Colon (tissue), 2 donors: ENCODE data around the gene UBE2F.
"Not testable (repeated sequence)": the region's sequence is repeated elsewhere in the genome, so short reads cannot be mapped to it uniquely, and the experiment has no call there.

Experiments
- FAIRE-seq: peaks from 2 replicates; lab custom pipeline; 2012; peaks lifted over from hg19 to GRCh38; lab: Jason Lieb, UNC
- donor health status: control.
- donor health status: control.

The UBE2F gene

DNA sequence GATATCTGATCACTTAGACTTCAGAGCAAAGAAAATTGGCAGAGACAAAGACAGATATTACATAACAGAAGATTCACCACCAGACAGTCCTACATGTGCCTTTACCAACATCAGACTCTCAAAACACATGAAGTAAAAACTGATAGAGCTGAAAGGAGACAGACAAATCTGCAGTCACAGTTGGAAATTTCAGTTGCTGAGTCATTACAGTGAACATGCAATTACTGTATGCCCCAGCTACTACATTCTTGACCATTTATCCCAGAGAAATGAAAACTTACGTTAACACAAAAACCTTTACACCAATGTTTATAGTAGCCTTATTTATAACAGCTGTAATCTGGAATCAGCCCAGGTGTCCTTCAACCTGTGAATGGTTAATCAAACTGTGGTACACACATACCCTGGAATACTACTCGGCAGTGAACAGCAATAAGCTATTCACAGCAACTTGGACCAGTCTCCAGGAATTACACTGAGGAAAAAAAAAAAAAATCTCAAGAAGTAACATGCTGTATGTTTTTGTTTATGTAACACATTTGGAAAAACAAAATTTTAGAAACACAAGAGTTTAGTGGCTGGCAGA, 86.5 kb downstream of the UBE2F start:
- FAIRE-seq, result no peak

DNA sequence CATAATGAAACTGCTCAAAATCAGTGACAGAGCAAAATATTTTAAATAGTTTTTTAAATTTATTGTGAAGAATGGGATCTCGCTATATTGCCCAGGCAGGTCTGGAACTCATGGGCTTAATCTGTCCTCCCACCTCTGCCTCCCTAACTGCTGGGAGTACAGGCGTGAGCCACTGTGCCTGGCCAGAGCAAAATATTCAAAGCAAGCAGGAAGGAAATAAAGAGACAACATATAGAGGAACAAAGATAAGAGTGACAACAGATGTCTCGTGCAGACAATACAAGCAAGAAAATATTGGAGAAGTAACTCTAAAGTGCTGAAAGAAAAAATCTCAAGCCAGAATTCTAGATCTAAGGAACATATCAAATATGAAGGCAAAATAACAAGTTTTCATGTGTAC, 89.0 kb downstream of the UBE2F start:
- no peak for FAIRE-seq

DNA sequence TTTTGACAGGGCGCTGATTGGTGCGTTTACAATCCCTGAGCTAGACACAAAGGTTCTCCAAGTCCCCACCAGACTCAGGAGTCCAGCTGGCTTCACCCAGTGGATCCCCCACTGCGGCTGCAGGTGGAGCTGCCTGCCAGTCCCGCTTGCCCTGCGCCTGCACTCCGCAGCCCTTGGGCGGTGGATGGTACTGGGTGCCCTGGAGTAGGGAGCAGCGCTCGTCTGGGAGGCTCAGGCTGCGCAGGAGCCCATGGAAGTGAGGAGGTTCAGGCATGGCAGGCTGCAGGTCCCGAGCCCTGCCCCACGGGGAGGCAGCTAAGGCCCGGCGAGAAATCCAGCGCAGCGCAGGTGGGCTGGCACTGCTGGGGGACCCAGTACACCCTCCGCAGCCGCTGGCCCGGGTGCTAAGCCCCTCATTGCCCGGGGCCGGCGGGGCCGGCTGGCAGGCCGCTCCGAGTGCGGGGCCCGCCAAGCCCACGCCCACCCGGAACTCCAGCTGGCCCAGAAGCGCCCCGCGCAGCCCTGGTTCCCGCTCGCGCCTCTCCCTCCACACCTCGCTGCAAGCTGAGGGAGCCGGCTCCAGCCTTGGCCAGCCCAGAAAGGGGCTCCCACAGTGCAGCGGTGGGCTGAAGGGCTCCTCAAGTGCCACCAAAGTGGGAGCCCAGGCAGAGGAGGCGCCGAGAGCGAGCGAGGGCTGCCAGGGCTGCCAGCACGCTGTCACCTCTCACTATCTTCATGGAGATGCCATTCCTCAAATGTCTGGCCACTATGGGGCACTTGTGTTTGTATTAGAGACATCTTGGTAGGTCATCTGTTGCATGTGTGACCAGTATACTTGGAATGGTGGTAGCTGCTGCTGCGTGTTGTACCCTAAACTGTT, 91.1 kb downstream of the UBE2F start:
- not testable (repeated sequence) for FAIRE-seq

DNA sequence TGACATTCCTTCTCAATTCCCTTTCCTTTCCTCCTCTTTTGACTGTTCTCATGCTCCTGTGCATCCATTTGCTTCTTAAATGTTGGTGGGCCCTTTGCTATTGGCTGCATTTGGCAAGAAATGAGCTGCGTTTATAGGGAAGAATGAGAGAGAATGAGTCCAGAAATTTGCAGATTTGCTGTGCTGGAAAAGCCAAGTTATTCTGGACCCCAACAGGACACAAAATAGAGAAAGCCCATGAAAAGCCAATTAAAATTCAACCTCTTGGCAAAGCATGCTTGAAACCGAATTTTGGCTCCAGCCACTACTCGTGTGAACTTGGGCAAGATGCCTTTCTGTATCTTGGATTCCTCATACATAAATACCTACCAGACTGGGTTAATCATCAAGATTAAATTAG, 92.7 kb downstream of the UBE2F start:
- no peak for FAIRE-seq

DNA sequence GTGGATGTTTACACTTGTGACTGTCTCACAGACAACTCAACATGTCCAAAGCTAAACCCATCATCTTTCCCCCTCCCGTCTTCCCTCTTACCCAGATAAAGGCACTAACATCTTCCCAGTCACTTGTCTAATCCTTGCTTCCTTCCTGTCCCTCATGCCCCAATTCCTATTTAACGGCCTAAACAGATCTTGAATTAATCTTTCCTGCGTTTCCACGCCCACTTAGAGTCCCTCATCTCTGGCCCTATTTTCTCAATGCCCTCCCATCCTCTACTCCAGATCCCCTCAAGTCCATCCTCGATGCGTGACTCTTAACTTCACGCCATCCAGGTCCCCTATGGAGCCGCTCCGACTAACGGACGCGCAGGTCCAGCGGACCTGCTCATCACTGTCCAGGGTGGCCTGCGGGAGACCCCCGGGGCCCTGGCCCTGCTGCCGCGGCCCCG, 93.3 kb downstream of the UBE2F start:
- FAIRE-seq, result no peak

DNA sequence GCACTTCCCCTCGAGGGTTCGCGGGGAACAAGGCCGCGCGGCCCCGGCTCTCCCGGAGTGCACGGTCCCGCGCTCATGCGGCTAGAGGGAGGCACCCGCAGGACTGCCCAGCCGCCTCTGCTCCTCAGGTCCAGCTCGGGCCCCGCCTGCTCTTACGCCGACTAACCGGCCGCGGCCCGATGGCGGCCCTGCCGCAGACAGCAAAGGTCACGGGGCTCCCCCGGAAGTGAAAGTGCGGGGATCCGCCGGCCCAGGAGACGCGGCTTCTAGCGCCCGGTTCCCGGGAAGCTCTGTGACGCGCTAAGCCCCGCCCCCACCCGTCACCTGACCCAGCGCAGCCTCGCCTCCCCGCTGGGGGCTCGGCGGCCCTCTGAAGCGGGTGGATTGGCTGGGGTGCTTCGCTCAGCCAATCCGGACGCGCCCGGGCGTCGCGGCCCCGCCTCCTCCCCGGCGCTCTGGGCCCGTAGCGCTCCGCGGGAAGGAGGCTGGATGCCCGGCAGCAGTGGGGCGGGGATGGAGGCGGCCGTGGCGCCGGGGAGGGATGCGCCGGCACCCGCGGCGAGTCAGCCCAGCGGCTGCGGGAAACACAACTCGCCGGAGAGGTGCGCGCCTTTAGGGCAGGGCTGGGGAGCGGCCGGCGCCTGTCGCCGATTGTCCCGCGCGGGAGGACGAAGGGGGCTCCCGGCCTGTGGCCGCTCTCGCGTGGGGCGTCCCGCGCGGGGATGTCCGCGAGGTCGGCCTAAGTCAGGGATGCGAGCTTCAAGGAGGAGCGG, 93.9 kb downstream of the UBE2F start, which contains the start of gene SCLY:
Gene SCLY, plus strand, starts transcription at position 460 of the 773 bp plus-strand sequence. Its CDS starts 54 bp downstream, at position 514.
- no peak for FAIRE-seq

DNA sequence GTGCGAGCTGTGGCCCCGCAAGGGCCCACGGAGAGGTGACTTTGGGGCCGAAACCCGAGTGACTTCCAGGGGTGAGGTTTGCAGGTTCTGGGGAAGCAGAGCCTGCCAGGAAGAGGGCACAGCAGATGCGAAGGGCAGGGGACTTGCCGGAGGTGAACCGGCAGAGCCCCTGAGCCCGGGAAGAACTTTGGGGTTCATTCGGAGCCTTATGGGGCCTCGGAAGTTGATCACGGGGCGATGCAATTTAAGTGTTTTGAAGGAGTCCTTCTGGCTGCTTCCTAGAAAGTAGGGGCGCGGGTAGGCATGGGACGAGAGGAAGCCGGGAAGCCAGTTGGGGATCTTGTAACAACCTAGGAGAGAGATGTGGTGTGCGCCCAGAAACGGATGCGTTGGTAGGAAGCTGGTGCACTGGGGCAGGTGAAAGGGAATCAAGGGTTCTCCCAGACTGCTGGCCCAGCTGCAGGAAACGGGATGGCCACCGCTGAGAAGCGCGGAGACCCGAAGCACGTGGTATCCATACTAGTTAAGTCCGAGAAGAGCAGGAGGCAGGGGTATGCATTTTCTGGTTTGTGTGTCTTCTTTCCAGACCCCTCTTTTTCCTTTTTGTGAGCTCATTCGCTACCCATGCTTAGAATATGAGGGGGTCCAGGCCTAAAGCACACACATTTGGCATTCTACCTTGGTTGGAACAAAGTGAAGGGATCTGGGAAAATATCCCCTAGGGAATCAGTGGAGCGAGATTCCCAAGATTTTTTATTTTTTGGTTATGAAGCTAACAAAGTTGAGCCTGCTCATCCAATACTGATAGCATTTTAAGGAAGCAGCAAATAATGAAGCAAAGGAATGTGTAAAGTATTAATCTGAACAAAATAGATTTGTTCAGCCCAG, 94.7 kb downstream of the UBE2F start:
- FAIRE-seq, result no peak

DNA sequence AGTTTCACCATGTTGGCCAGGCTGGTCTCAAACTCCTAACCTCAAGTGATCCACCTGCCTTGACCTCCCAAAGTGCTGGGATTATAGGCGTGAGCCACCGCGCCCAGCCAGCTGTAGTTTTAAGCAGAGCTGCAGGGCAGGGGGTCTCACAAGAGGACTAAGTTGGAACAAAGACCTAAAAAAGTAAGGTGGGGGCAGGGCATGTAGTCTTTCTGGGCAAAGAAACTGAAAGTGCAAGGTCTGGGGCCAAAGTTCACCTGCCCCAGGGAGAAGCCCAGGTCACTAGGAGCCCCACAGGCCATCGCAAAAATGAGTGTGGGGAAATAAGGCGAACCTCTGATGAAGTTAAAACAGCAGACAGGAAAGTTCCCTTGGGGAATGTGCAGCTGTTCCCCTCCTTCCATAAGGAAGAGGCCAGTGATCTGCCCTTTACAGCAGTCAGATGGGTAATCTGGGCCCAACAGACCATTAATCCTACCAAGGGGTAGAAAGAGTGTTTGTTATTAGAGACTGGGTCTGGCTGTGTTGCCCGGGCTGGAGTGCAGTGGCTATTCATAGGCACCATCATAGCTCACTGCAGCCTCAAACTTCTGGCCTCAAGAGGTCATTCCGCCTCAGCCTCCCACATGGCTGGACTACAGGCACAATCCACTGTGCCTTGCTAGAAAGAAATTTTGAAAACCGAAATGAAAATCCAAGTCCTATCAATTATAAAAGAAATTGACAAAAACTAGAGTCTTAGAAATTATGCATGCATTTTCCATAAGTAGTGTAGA, 96.8 kb downstream of the UBE2F start:
- no peak for FAIRE-seq

DNA sequence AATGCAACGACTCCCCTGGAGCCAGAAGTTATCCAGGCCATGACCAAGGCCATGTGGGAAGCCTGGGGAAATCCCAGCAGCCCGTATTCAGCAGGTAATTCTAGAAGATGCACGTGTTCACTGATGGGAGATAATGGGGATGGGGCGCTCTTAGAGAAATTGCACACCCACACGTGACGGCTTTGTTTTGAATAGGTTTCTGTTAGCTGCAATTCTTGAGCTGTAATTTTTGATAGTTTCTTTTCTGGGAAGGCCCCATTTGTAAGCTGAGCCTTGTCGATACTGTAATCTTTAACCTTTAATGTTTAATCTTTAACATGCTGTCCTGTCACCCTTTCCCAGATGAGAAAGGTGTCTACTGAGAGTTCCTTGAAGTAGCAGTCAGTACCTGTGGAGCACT, 97.6 kb downstream of the UBE2F start:
- FAIRE-seq, result no peak

DNA sequence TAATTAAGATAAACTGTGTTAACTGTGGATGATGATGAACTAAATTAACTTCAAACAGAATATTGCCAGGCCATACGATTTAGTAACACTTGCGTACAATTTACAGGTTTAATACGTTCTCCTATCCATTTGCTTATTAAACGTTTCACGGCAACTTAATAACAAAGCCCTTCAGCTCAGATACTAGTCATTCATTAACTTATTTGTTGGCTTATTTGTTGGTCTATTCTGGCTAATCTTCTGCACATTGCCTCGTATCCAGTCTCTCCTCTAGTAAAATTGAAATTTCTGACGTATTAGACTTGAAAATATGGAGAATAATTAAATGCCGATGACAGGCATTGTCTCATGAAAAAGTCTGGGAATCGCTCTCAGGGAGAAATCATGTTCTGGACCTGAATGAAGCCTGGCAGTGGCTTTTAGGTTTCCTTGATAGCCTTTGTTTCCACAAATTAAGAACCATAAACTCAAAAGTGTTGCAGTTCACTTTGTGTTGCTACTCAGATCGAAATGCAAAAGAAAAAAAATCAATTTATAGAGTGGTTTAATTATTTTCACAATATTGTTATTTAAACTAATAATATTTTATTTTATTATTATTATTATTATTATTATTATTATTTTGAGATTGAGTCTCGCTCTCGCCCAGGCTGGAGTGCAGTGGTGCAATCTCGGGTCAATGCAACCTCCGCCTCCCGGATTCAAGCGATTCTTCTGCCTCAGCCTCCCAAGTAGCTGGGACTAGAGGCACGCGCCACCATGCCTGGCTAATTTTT, 98.4 kb downstream of the UBE2F start:
- no peak for FAIRE-seq

DNA sequence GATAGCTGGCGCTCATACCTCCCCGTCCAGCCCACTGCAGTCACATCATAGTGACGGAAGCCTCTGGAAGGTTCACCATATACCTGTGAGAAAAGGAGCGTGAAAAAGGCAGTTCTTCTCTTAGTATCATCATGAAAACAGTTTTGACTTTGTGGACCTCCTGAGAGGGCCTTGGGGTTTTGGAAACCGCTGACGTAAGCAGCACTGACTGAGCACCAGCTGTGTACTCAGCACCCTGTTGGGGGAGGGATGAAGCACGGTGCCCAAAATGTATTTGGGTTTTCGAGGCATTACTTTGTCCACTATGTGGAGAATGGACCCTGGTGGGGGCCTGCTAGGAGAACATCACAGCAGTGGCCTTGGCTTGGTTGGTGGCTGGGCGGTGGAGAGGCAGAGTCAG, 99.4 kb downstream of the UBE2F start:
- no peak for FAIRE-seq

DNA sequence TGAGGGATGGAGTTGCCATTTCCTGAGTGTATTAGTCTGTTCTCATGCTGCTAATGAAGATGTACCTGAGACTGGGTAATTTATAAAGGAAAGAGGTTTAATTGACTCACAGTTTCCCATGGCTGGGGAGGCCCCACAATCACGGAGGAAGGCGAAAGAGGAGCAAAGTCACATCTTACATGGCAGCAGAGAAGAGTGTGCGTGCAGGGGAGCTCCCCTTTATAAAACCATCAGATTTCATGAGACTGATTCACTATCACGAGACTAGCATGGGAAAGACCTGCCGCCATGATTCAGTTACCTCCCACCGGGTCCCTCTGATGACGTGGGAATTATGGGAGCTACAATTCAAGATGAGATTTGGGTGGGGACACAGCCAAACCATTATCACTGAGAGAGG, 99.9 kb downstream of the UBE2F start:
- not testable (repeated sequence) for FAIRE-seq

DNA sequence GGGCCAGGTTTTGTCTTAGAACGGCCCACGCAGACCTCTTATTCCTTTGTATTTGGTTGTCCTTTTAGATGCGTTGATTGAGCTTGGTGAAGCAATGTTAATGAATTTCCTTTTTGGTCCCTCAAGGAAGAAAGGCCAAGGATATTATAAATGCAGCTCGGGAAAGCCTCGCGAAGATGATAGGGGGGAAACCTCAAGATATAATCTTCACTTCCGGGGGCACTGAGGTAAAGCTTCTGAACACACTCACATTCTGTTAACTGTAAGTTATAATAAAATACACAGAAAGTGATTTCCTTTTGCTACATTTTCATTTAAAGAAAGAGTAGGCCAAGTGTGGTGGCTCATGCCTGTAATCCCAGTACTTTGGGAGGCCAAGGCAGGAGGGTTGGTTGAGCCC, 101.1 kb downstream of the UBE2F start:
- FAIRE-seq, result no peak

DNA sequence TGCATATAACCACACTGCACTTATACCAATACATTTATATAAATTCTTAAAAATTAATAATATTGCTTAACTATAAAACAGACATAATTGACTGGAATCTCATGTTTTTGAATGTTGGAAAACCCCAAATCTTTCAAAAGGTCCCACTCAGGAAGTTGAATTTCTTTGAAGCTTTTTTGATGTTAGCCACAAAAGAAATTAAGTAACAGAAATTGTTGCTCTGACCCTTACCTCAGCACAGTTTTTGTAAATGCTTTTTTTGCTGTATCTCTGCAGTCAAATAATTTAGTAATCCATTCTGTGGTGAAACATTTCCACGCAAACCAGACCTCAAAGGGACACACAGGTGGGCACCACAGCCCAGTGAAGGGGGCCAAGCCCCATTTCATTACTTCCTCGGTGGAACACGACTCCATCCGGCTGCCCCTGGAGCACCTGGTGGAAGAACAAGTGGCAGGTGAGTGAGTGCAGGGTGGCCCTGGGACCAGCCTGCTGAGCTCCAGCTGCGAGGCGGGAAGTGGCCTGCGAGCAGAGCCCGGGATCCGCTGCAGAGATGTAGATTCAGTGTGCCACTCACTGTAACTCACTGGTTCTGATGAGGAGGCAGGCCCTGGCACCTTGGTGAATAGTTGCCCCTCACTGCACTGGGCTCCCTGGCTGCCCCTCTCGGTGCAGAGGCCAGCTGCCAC, 102.4 kb downstream of the UBE2F start:
- no peak for FAIRE-seq

DNA sequence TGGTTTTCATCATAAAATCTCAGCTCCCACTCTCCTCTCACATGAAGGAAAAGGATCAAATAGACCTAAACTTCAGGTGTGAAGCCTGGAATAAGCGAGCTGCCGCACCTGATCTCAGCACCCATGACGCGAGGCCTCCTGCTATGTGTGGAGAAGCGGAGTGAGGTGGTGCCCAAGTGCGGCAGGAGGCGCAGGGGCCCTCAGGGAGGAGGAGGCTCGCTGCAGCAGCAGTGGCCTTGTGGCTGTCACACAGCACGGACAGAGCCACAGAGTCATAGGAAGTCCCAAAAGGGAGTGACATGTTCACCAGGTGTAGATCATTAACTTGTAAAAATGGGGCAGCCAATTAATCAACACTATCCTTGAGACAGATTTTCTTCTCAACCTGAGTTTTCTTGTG, 103.1 kb downstream of the UBE2F start:
- no peak for FAIRE-seq

DNA sequence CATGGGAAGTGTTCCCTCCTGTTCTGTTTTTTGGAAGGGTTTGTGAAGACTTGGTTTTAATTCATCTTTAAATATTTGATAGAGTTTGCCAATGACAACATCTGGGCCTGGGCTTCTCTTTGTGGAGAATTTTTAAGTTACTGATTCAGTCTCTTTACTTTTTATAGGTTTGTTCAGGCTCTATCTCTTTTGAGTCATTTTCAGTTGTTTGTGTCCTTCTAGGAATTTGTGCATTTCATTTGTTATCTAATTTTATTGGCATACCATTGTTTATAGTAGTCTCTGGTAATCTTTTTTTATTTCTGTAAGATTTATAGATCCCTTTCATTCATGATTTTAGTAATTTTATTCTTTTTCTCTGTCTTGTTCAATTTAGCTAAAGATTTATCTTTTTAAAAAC, 108.6 kb downstream of the UBE2F start:
- no peak for FAIRE-seq

DNA sequence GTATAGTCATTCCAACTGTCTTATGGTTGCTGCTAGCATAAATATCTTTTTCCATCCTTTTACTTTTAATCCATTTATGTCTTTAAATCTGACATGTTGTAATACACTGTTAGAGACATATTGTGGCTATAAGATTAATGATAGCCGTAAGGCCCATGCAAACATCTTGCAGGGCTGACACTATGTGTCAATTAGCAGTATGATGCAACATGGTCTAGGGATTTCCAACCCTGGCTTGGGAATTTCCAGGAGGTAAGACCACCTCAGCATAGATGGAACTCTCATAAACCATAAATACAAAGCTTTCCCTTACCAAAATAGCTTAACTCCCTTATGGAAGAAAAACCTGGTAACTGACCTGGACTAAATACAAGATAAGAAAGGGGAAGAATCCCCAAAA, 110.5 kb downstream of the UBE2F start:
- FAIRE-seq, result no peak

DNA sequence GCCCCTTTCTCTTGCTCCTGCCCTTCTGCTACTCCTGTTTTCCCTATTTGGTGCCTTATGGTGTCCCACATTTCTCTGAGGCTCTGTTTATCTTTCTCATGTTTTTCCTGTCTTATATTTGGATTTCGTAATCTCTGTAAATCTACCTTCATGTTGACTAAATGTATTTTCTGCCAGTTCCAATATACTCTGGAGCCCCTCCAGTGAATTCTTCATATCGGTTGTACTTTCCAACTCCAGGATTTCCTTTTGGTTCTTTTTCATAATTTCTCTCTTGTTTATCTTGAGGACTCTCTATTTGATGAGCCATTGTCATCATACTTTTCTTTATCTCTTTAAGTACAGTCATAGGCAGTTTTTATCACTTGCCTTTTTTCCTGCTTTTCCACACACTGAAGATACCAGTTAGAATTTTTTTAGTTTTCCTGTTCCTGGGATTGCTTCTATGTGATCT, 113.1 kb downstream of the UBE2F start:
- FAIRE-seq, result no peak

DNA sequence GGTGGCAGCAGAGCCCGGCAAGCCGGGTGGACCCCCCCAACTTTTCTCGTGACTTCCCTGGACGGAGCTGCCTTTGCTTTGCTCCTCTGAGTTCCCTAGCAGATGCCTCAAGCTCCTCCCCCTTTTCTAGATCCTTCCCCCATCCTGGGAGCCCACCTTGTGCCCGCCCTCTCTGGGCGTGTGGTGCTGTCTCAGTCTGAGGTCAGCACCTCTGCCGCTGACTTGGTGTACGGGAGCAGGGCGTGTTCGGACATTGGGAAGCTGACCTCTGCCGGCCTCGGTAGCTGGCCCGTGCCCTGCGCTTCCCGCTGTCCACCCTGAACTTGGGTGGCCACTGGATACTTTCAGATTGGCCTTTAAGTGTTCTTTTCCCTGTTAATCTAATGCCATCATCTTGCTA, 113.7 kb downstream of the UBE2F start:
- no peak for FAIRE-seq

DNA sequence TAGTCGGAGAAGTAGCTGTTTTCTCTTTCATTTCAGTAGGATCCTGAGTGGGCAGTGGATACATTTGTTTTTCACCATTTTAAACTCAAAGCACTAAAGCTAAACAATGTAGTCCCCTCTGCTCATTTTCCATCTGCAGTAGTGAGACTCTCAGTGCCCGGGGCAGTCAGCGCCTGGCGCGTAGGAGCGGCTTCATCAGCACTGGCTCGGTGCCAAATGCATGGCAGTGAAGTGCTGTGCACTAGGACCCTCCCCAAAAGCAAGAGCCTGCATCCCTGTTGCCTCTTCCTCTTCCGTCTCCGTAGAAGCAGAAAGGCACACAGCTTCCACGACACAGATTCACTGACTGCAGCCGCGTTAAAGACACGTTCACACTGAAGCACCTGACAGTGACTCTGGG, 114.3 kb downstream of the UBE2F start:
- no peak for FAIRE-seq
